ENCODE measurements around the gene CD300A. TPM values are rescaled to one million over a fixed set of nuclear protein-coding genes. Genes with fewer than 3 reads are reported as not detected.
A peak's percentile ranks its signal among the peaks of the same experiment; 100 is the strongest.
"Not testable (repeated sequence)": the region's sequence is repeated elsewhere in the genome, so short reads cannot be mapped to it uniquely, and the experiment has no call there.

The CD300A gene
- total RNA-seq, 2 experiments from 2014 or later: 2.1 to 2.8 TPM

- CTCF ChIA-PET: no interaction called here
- POLR2A ChIA-PET: no interaction called here
- Mint-ChIP-seq H3K27me3 (ENCODE audit: low read depth) (peaks cover 9% of the 10 kb centered on the region), H3K27ac (no peak overlapping the region), H3K36me3 (ENCODE audit: low read depth) (peaks cover 32% of the 10 kb centered on the region), H3K9me3 (ENCODE audit: insufficient read depth) (peaks cover 25% of the 10 kb centered on the region), H3K4me3 (no peak overlapping the region), H3K4me1 (ENCODE audit: low read depth) (peaks cover 29% of the 10 kb centered on the region)
- ATAC-seq (no peak), DNase-seq (no peak)
Measured at GRCh38 chr17:74473294-74473693, 6.9 kb downstream of the CD300A start.

- Mint-ChIP-seq H3K27ac (peak overlapping the region; percentile 40), H3K27me3 (ENCODE audit: low read depth) (peaks cover 7% of the 10 kb centered on the region), H3K36me3 (ENCODE audit: low read depth) (peaks cover 37% of the 10 kb centered on the region), H3K4me1 (ENCODE audit: low read depth) (peaks cover 38% of the 10 kb centered on the region), H3K9me3 (ENCODE audit: insufficient read depth) (peaks cover 25% of the 10 kb centered on the region), H3K4me3 (no peak overlapping the region)
- CTCF ChIA-PET: interaction anchor here (1.3 kb wide), 1 partner anchor 94 kb away, joined by 4 read pairs; no protein-coding TSS in a partner anchor
- ATAC-seq: no peak
- POLR2A ChIA-PET: no interaction called here
- no peak for DNase-seq
Measured at GRCh38 chr17:74474043-74474792, 7.8 kb downstream of the CD300A start.

GRCh38 chr17:74475189-74475588 lies 8.8 kb downstream of the CD300A start:
- H3K27me3 Mint-ChIP-seq (ENCODE audit: low read depth): peaks cover 4% of the 10 kb centered on the region
- H3K36me3 Mint-ChIP-seq (ENCODE audit: low read depth): peaks cover 43% of the 10 kb centered on the region
- no peak for DNase-seq
- H3K4me3 Mint-ChIP-seq: no peak overlapping the region
- ChIA-PET POLR2A (no interaction called here), CTCF (interaction anchor here (1.0 to 1.3 kb wide), 2 partner anchors 18 to 95 kb away, joined by 4 read pairs; no protein-coding TSS in a partner anchor)
- no peak for ATAC-seq
- peaks cover 25% of the 10 kb centered on the region for H3K9me3 Mint-ChIP-seq (ENCODE audit: insufficient read depth)
- no peak overlapping the region for H3K27ac Mint-ChIP-seq
- H3K4me1 Mint-ChIP-seq (ENCODE audit: low read depth): peaks cover 48% of the 10 kb centered on the region

GRCh38 chr17:74477411-74477810 lies 11.0 kb downstream of the CD300A start:
- CTCF ChIA-PET: interaction anchor here (0.8 kb wide), 1 partner anchor 110 kb away, joined by 3 read pairs; no protein-coding TSS in a partner anchor
- Mint-ChIP-seq H3K36me3 (ENCODE audit: low read depth) (peaks cover 45% of the 10 kb centered on the region), H3K9me3 (ENCODE audit: insufficient read depth) (peaks cover 25% of the 10 kb centered on the region), H3K27me3 (ENCODE audit: low read depth) (no peaks in the 10 kb centered on the region), H3K4me3 (no peak overlapping the region), H3K4me1 (ENCODE audit: low read depth) (peaks cover 56% of the 10 kb centered on the region), H3K27ac (no peak overlapping the region)
- POLR2A ChIA-PET: no interaction called here
- ATAC-seq (no peak), DNase-seq (no peak)

GRCh38 chr17:74478420-74479100 lies 12.1 kb downstream of the CD300A start:
- Mint-ChIP-seq H3K9me3 (ENCODE audit: insufficient read depth) (peaks cover 25% of the 10 kb centered on the region), H3K27me3 (ENCODE audit: low read depth) (no peaks in the 10 kb centered on the region), H3K4me1 (ENCODE audit: low read depth) (peaks cover 52% of the 10 kb centered on the region), H3K27ac (peak overlapping the region; percentile 72), H3K4me3 (peak overlapping the region; percentile 47), H3K36me3 (ENCODE audit: low read depth) (peaks cover 45% of the 10 kb centered on the region)
- POLR2A ChIA-PET: no interaction called here
- ATAC-seq (peak; percentile 85), DNase-seq (peak; percentile 75)
- CTCF ChIA-PET: interaction anchor here (0.8 to 1.8 kb wide), 5 partner anchors 16 to 111 kb away, joined by 3 to 6 read pairs (median 5); no protein-coding TSS in a partner anchor

- ChIA-PET CTCF (interaction anchor here (0.8 to 1.8 kb wide), 5 partner anchors 12 to 124 kb away, joined by 3 to 6 read pairs (median 4); no protein-coding TSS in a partner anchor), POLR2A (no interaction called here)
- H3K4me3 Mint-ChIP-seq: no peak overlapping the region
- H3K9me3 Mint-ChIP-seq (ENCODE audit: insufficient read depth): peaks cover 20% of the 10 kb centered on the region
- DNase-seq (no peak), ATAC-seq (no peak)
- peaks cover 38% of the 10 kb centered on the region for H3K4me1 Mint-ChIP-seq (ENCODE audit: low read depth)
- H3K36me3 Mint-ChIP-seq (ENCODE audit: low read depth): peaks cover 35% of the 10 kb centered on the region
- H3K27ac Mint-ChIP-seq: peak overlapping the region; percentile 72
- H3K27me3 Mint-ChIP-seq (ENCODE audit: low read depth): peaks cover 5% of the 10 kb centered on the region
Measured at GRCh38 chr17:74480290-74480689, 13.9 kb downstream of the CD300A start.

- Mint-ChIP-seq H3K4me3 (no peak overlapping the region), H3K27me3 (ENCODE audit: low read depth) (peaks cover 8% of the 10 kb centered on the region), H3K4me1 (ENCODE audit: low read depth) (peaks cover 38% of the 10 kb centered on the region), H3K27ac (peak overlapping the region; percentile 30), H3K9me3 (ENCODE audit: insufficient read depth) (peaks cover 8% of the 10 kb centered on the region), H3K36me3 (ENCODE audit: low read depth) (peaks cover 24% of the 10 kb centered on the region)
- ChIA-PET CTCF (interaction anchor here (1.4 kb wide), 1 partner anchor 18 kb away, joined by 4 read pairs; no protein-coding TSS in a partner anchor), POLR2A (no interaction called here)
- DNase-seq: no peak
- ATAC-seq: no peak
Measured at GRCh38 chr17:74481621-74482020, 15.2 kb downstream of the CD300A start.

GRCh38 chr17:74484066-74484465 lies 17.6 kb downstream of the CD300A start:
- Mint-ChIP-seq H3K27ac (no peak overlapping the region), H3K4me3 (no peak overlapping the region), H3K4me1 (ENCODE audit: low read depth) (peaks cover 19% of the 10 kb centered on the region), H3K36me3 (ENCODE audit: low read depth) (peaks cover 8% of the 10 kb centered on the region), H3K9me3 (ENCODE audit: insufficient read depth) (no peaks in the 10 kb centered on the region), H3K27me3 (ENCODE audit: low read depth) (peaks cover 12% of the 10 kb centered on the region)
- no peak for DNase-seq
- no peak for ATAC-seq
- POLR2A ChIA-PET: interaction anchor here (0.6 kb wide), 1 partner anchor 105 kb away, joined by 4 read pairs; no protein-coding TSS in a partner anchor
- CTCF ChIA-PET: interaction anchor here (1.0 to 1.3 kb wide), 2 partner anchors 27 to 105 kb away, joined by 4 to 5 read pairs; no protein-coding TSS in a partner anchor

- H3K36me3 Mint-ChIP-seq (ENCODE audit: low read depth): peaks cover 1% of the 10 kb centered on the region
- ATAC-seq (no peak), DNase-seq (no peak)
- no peak overlapping the region for H3K27ac Mint-ChIP-seq
- H3K4me3 Mint-ChIP-seq: no peak overlapping the region
- ChIA-PET CTCF (interaction anchor here (0.9 to 1.0 kb wide), 2 partner anchors 28 to 47 kb away, joined by 4 to 5 read pairs; no protein-coding TSS in a partner anchor), POLR2A (interaction anchor here (0.6 kb wide), 1 partner anchor 106 kb away, joined by 4 read pairs; no protein-coding TSS in a partner anchor)
- peaks cover 8% of the 10 kb centered on the region for H3K4me1 Mint-ChIP-seq (ENCODE audit: low read depth)
- H3K27me3 Mint-ChIP-seq (ENCODE audit: low read depth): peaks cover 18% of the 10 kb centered on the region
- H3K9me3 Mint-ChIP-seq (ENCODE audit: insufficient read depth): no peaks in the 10 kb centered on the region
Measured at GRCh38 chr17:74485022-74485743, 18.7 kb downstream of the CD300A start.

GRCh38 chr17:74485841-74486240 lies 19.4 kb downstream of the CD300A start:
- peaks cover 1% of the 10 kb centered on the region for H3K36me3 Mint-ChIP-seq (ENCODE audit: low read depth)
- CTCF ChIA-PET: interaction anchor here (3.1 kb wide), 1 partner anchor 107 kb away, joined by 14 read pairs; no protein-coding TSS in a partner anchor
- H3K27ac Mint-ChIP-seq: no peak overlapping the region
- no peak for DNase-seq
- peaks cover 18% of the 10 kb centered on the region for H3K27me3 Mint-ChIP-seq (ENCODE audit: low read depth)
- H3K4me1 Mint-ChIP-seq (ENCODE audit: low read depth): peaks cover 2% of the 10 kb centered on the region
- H3K4me3 Mint-ChIP-seq: no peak overlapping the region
- POLR2A ChIA-PET: no interaction called here
- no peaks in the 10 kb centered on the region for H3K9me3 Mint-ChIP-seq (ENCODE audit: insufficient read depth)
- no peak for ATAC-seq

GRCh38 chr17:74488276-74488675 lies 21.8 kb downstream of the CD300A start:
- H3K9me3 Mint-ChIP-seq (ENCODE audit: insufficient read depth); POLR2A ChIA-PET; H3K4me3 Mint-ChIP-seq; H3K36me3 Mint-ChIP-seq (ENCODE audit: low read depth); H3K27ac Mint-ChIP-seq; DNase-seq; ATAC-seq: not testable (repeated sequence)
- CTCF ChIA-PET: interaction anchor here (0.8 to 3.1 kb wide), 5 partner anchors 29 to 120 kb away, joined by 3 to 14 read pairs (median 3); no protein-coding TSS in a partner anchor
- Mint-ChIP-seq H3K27me3 (ENCODE audit: low read depth) (peaks cover 20% of the 10 kb centered on the region), H3K4me1 (ENCODE audit: low read depth) (peaks cover 11% of the 10 kb centered on the region)
